HepG2 (cell line): ENCODE measurements around the gene RPL11. TPM values are rescaled to one million over a fixed set of nuclear protein-coding genes. Genes with fewer than 3 reads are reported as not detected.
A peak's percentile ranks its signal among the peaks of the same experiment; 100 is the strongest.

Source experiments
- AGO1 ChIP-seq: fragments of 200-400 bp; formaldehyde crosslinking; IDR thresholded peaks from 2 replicates; pipeline ENCODE4 v1.6.1; 2017; ENCODE audit warnings: mild to moderate bottlenecking, low read depth, low read length, moderate library complexity; ENCODE audit not compliant: poor library complexity, severe bottlenecking
- CERS6 ChIP-seq: sonication (generic); formaldehyde crosslinking; IDR thresholded peaks from 2 replicates; pipeline ENCODE4 v1.5.0; 2020; ENCODE audit warnings: missing genetic modification reagents
- DNMT1 ChIP-seq: sonication (generic); formaldehyde crosslinking; IDR thresholded peaks from 2 replicates; pipeline ENCODE4 v1.5.1; 2020; ENCODE audit warnings: mild to moderate bottlenecking, missing genetic modification reagents
- GATAD1 ChIP-seq: IDR thresholded peaks from 2 replicates; pipeline ENCODE4 v1.6.1; 2016; ENCODE audit warnings: missing genetic modification reagents, missing compliant biosample characterization
- HHEX ChIP-seq: IDR thresholded peaks from 2 replicates; pipeline ENCODE4 v1.6.1; 2016; ENCODE audit warnings: control low read depth
- HNRNPK ChIP-seq: fragments of 200-400 bp; formaldehyde crosslinking; IDR thresholded peaks from 2 replicates; pipeline ENCODE4 v1.6.1; 2018; ENCODE audit warnings: low read length, low read depth, moderate library complexity, mild to moderate bottlenecking; ENCODE audit not compliant: poor library complexity, severe bottlenecking
- HOXA3 ChIP-seq: sonication (generic); formaldehyde crosslinking; IDR thresholded peaks from 2 replicates; pipeline ENCODE4 v1.5.0; 2020; ENCODE audit warnings: missing genetic modification reagents
- HOXA5 ChIP-seq: sonication (generic); formaldehyde crosslinking; IDR thresholded peaks from 2 replicates; pipeline ENCODE4 v1.4.0; 2020; ENCODE audit warnings: missing genetic modification reagents
- PPARG ChIP-seq: conservative IDR thresholded peaks from 2 replicates; pipeline ENCODE4 v1.6.1; 2016; ENCODE audit warnings: missing biosample characterization, missing genetic modification reagents
- RARG ChIP-seq: sonication (generic); formaldehyde crosslinking; IDR thresholded peaks from 2 replicates; pipeline ENCODE4 v1.4.0; 2020; ENCODE audit warnings: low read depth, mild to moderate bottlenecking, missing genetic modification reagents
- SP5 ChIP-seq: IDR thresholded peaks from 2 replicates; pipeline ENCODE4 v1.6.1; 2016; ENCODE audit warnings: low read depth, borderline replicate concordance
- SYNCRIP ChIP-seq: fragments of 200-400 bp; formaldehyde crosslinking; IDR thresholded peaks from 2 replicates; pipeline ENCODE4 v1.6.1; 2018; ENCODE audit warnings: mild to moderate bottlenecking, low read depth, low read length; ENCODE audit not compliant: insufficient read depth
- THAP8 ChIP-seq: sonication (generic); formaldehyde crosslinking; IDR thresholded peaks from 2 replicates; pipeline ENCODE4 v1.5.1; 2020; ENCODE audit warnings: missing genetic modification reagents, mild to moderate bottlenecking, borderline replicate concordance
- TIGD3 ChIP-seq: sonication (generic); formaldehyde crosslinking; IDR thresholded peaks from 2 replicates; pipeline ENCODE4 v1.5.1; 2020; ENCODE audit warnings: mild to moderate bottlenecking, missing genetic modification reagents, borderline replicate concordance
- XBP1 ChIP-seq: sonication (generic); formaldehyde crosslinking; IDR thresholded peaks from 2 replicates; pipeline ENCODE4 v1.5.0; 2020; ENCODE audit warnings: missing genetic modification reagents
- ZMAT3 ChIP-seq: sonication (generic); formaldehyde crosslinking; conservative IDR thresholded peaks from 2 replicates; pipeline ENCODE4 v1.7.0; 2021; ENCODE audit warnings: missing genetic modification reagents
- ZNF136 ChIP-seq: sonication (generic); formaldehyde crosslinking; IDR thresholded peaks from 2 replicates; pipeline ENCODE4 v1.8.1; 2022; ENCODE audit warnings: low read depth, mild to moderate bottlenecking, moderate library complexity, missing genetic modification reagents
- ZNF260 ChIP-seq: sonication (generic); formaldehyde crosslinking; IDR thresholded peaks from 2 replicates; pipeline ENCODE4 v1.4.0; 2020; ENCODE audit warnings: missing genetic modification reagents, low read depth, mild to moderate bottlenecking, borderline replicate concordance
- ZNF468 ChIP-seq: sonication (generic); formaldehyde crosslinking; IDR thresholded peaks from 2 replicates; pipeline ENCODE4 v1.8.0; 2022; ENCODE audit warnings: mild to moderate bottlenecking, moderate library complexity, missing genetic modification reagents
- ZNF674 ChIP-seq: sonication (generic); formaldehyde crosslinking; IDR thresholded peaks from 2 replicates; pipeline ENCODE4 v1.5.0; 2020; ENCODE audit warnings: low read depth, mild to moderate bottlenecking, missing genetic modification reagents
- ZNF788 ChIP-seq: sonication (generic); formaldehyde crosslinking; IDR thresholded peaks from 2 replicates; pipeline ENCODE4 v1.5.0; 2020; ENCODE audit warnings: mild to moderate bottlenecking, missing genetic modification reagents, borderline replicate concordance
- polyA plus RNA-seq, 8 experiments: library from polyadenylated mRNA; depleted of rRNA in 3 of 8; stranded (reverse) in 7 of 8; unstranded in 1 of 8; fragments of >200 nt; fragmentation: Illumina TruSeq in 4 of 8; extraction: Trizol in 4 of 8; gene quantifications; 2 replicates each; pipeline versions ENCODE4 v1.2.1 to v1.2.3, GENCODE V29; 2011 to 2016; ENCODE audit warnings: low read depth in 4 of 8, missing spikeins in 1 of 8, mixed read lengths in 1 of 8; ENCODE audit not compliant: insufficient read depth in 1 of 8
- total RNA-seq, 5 experiments: library from RNA; depleted of rRNA; stranded (reverse); fragments of >200 nt; fragmentation: Illumina TruSeq; extraction: Trizol; gene quantifications; 2 replicates each; pipeline ENCODE4 v1.2.3, GENCODE V29; 2016; ENCODE audit warnings: low read depth in 1 of 5
- TF ChIP-seq, protein P1 (sequence below): sonication (generic); formaldehyde crosslinking; IDR thresholded peaks from 2 replicates; pipeline ENCODE4 v1.4.0; 2020; ENCODE audit warnings: mild to moderate bottlenecking, missing genetic modification reagents
- TF ChIP-seq, protein P2 (sequence below): IDR thresholded peaks from 2 replicates; pipeline ENCODE4 v1.6.1; 2016; ENCODE audit warnings: low read depth, borderline replicate concordance
- TF ChIP-seq, protein P3 (sequence below): IDR thresholded peaks from 2 replicates; pipeline ENCODE4 v1.6.1; 2016; ENCODE audit warnings: mild to moderate bottlenecking

The RPL11 gene
- total and polyA plus RNA-seq, 2 of the 13 experiments (the other 11 are each of a cell fraction or from before 2014, with no cell fraction given): 1,682 to 2,010 TPM

GRCh38 chr1:23673086-23673813 is 18.4 kb upstream of the RPL11 start (continued):
- TF ChIP-seq, protein P1, sequence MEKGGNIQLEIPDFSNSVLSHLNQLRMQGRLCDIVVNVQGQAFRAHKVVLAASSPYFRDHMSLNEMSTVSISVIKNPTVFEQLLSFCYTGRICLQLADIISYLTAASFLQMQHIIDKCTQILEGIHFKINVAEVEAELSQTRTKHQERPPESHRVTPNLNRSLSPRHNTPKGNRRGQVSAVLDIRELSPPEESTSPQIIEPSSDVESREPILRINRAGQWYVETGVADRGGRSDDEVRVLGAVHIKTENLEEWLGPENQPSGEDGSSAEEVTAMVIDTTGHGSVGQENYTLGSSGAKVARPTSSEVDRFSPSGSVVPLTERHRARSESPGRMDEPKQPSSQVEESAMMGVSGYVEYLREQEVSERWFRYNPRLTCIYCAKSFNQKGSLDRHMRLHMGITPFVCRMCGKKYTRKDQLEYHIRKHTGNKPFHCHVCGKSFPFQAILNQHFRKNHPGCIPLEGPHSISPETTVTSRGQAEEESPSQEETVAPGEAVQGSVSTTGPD: no peak
- TF ChIP-seq, protein P2, sequence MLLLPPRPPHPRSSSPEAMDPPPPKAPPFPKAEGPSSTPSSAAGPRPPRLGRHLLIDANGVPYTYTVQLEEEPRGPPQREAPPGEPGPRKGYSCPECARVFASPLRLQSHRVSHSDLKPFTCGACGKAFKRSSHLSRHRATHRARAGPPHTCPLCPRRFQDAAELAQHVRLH (CRISPR knock-in tag): peak; percentile 64; the same call in 1 of the 2 replicates
- peak; percentile 50; the same call in 1 of the 2 replicates for TF ChIP-seq ZMAT3 (CRISPR knock-in tag)
- TF ChIP-seq ZNF788: no peak
- 0 out of 2 replicates have a peak, but pooled peaks have one; percentile 21 for TF ChIP-seq HOXA3 (CRISPR knock-in tag)
- no peak for TF ChIP-seq ZNF468 (CRISPR knock-in tag)
- TF ChIP-seq HNRNPK: no peak
- TF ChIP-seq THAP8: no peak
- peak; percentile 78; the same call in 1 of the 2 replicates for TF ChIP-seq HOXA5 (CRISPR knock-in tag)
- TF ChIP-seq DNMT1 (CRISPR knock-in tag): no peak
- no peak; the same call in 1 of the 2 replicates for TF ChIP-seq GATAD1 (CRISPR knock-in tag)
- TF ChIP-seq ZNF136 (CRISPR knock-in tag): no peak
- no peak for TF ChIP-seq SYNCRIP
- no peak for TF ChIP-seq TIGD3
- TF ChIP-seq CERS6 (CRISPR knock-in tag): no peak
- no peak for TF ChIP-seq XBP1 (CRISPR knock-in tag)
- no peak for TF ChIP-seq HHEX (CRISPR knock-in tag)
- TF ChIP-seq RARG: no peak
- TF ChIP-seq, protein P3, sequence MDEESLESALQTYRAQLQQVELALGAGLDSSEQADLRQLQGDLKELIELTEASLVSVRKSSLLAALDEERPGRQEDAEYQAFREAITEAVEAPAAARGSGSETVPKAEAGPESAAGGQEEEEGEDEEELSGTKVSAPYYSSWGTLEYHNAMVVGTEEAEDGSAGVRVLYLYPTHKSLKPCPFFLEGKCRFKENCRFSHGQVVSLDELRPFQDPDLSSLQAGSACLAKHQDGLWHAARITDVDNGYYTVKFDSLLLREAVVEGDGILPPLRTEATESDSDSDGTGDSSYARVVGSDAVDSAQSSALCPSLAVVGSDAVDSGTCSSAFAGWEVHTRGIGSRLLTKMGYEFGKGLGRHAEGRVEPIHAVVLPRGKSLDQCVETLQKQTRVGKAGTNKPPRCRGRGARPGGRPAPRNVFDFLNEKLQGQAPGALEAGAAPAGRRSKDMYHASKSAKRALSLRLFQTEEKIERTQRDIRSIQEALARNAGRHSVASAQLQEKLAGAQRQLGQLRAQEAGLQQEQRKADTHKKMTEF (CRISPR knock-in tag): 0 out of 2 replicates have a peak, but pooled peaks have one; percentile 28
- no peak for TF ChIP-seq PPARG (CRISPR knock-in tag)
- no peak for TF ChIP-seq SP5 (CRISPR knock-in tag)
- TF ChIP-seq ZNF674 (CRISPR knock-in tag): no peak
- no peak for TF ChIP-seq ZNF260 (CRISPR knock-in tag)
- TF ChIP-seq AGO1: no peak
